ENCODE data around the gene METTL3.

- TF ChIP-seq CTCF (IDR thresholded peaks at IDR 0.05) (no peak), POLR2AphosphoS5 (IDR thresholded peaks at IDR 0.05; ENCODE audit: low read depth, low read length) (no peak), REST (IDR thresholded peaks at IDR 0.05; ENCODE audit: insufficient read depth in 1 of 2, low read depth in 2 of 2, low read length in 1 of 2) (no peak), SIN3A (IDR thresholded peaks at IDR 0.05; ENCODE audit: borderline replicate concordance, insufficient read depth, low read depth, low read length) (no peak), TCF7L2 (IDR thresholded peaks at IDR 0.05; ENCODE audit: low read depth, low read length) (no peak)
Observed at GRCh38 chr14:21454843-21455544, 56.1 kb downstream of the METTL3 start.
